ENCODE results near the gene SLC38A3. TPM values are rescaled to one million over a fixed set of nuclear protein-coding genes. Genes with fewer than 3 reads are reported as not detected.

SLC38A3 gene
- total RNA-seq = not detected

DNA sequence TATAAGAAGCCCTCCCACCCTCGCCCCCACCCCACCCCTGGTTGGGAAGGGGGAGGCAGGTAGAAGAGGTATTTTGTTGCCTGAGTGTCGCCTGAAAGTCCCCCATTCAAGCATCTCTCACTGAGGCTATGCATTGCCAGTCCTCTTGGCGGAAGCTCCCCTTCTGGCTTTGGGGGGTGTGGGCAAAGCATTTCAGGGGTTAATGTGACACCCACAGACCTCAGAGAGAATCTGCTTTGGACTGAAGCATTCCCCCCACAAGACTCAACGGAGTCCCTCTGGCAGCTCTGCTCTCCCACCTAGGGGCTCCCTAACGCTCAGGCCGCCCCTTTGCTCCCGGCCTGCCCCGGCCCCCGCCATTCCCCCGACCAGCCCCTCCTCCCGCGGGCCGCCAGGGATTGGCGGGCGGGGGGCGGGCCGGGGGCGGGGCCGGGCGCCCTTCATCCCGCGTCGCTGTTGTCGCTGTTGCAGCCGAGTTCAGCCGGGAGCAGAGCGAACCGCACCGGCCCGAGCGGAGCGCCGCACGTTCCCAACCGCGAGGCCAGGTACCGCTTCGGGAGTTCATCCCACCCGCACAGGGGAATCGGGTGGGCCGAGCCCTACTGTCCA, at the start of gene SLC38A3:
Gene SLC38A3, plus strand, starts transcription at position 468 of the 609 bp plus-strand sequence. CDS start 8,929 bp downstream, outside the sequence.

DNA sequence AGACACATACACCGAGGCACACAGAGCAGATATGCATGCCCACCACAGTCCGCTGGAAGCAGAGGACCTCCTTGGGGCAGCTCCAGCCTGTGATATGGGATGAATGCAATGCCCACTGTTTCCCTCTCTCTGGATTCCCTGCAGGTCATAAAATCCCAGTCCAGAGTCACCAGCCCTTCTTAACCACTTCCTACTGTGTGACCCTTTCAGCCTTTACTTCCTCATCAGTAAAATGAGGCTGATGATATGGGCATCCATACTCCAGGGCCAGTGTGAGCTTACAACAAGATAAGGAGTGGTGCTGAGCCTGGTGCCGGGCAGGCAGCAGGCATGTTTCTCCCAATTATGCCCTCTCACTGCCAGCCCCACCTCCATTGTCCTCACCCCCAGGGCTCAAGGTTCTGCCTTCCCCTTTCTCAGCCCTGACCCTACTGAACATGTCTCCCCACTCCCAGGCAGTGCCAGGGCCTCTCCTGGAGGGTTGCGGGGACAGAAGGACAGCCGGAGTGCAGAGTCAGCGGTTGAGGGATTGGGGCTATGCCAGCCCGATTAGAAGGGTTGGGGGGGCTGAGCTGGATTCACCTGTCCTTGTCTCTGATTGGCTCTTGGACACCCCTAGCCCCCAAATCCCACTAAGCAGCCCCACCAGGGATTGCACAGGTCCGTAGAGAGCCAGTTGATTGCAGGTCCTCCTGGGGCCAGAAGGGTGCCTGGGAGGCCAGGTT, 14.0 kb upstream of the SLC38A3 start, which contains the start of gene GNAT1:
Gene GNAT1, plus strand, starts transcription at position 675 of the 725 bp plus-strand sequence. CDS start 116 bp downstream, outside the sequence.

DNA sequence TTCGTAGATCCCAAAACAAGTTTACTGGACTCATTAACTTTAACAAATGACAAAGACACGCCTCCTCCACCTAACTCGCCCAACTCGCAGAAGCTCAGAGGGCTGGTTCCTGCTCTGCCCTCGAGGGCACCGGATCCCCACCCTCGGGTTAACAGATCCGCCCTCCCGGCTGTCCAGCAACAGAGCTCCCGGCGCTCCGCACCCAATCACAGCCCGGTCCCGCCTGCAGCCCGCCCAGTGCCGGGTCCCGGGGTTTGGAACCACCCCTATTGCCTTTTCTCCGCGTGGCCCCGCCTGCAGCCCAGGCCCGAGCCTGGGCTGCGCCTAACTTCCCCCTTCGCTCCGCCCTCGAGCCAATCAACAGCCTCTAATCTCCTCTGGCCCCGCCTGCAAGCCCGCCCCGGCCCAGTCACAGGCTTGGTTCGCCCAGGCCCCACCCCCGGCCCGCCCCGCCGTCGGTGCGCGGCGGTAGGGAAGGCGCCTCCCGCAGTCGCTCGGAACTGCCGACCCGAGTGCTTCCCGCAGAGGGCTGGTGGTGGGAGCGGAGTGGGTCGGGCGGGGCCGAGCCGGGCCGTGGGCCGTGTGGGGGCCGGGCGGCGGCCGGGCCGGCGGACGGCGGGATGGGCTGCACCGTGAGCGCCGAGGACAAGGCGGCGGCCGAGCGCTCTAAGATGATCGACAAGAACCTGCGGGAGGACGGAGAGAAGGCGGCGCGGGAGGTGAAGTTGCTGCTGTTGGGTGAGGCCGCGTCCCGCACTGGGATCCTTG, 30.8 kb downstream of the SLC38A3 start, which contains the start of gene GNAI2:
Gene GNAI2, plus strand, starts transcription at position 489 of the 768 bp plus-strand sequence. Its CDS starts 132 bp downstream, at position 621.

DNA sequence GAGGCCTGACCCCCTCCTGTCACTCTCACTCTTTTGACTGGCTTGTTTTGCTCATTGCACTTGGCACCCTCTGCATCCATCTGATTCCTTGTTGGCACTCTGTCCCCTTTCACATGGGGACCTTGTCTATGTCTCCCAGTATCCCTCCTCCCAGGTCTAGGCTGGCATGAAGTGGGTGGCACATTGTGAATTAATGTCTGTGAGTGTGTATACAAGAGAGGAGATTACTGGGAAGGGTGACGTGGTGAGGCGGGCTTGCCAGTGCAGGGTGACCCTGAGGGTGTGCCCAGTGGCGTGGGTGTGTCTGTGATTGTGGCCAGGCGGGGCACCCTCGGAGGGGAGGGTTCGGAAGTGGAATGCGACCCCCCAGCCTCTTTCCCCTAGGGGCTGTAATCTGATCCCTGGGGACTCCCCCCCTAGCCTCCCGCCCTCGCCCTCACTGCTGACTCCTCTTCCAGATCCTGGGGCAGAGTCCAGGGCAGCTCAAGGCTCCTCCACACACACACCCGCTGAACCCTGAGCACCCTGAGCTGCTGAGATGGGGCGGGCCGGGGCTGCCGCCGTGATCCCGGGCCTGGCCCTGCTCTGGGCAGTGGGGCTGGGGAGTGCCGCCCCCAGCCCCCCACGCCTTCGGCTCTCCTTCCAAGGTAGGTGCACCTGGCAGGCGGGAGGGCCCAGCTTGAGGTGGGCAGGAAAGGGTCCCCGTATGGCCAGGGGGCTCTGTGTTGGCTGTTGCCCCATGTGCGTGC, 63.8 kb downstream of the SLC38A3 start, which contains the start of gene SEMA3B:
Gene SEMA3B, plus strand, starts transcription at position 445 of the 749 bp plus-strand sequence. Its CDS starts 94 bp downstream, at position 539.

Small RNA genes within 50 kb of the gene (microRNA-seq; reads per million reads assigned to microRNA genes)
- gene MIR566 (ENCODE audit: borderline microRNAs expressed, borderline replicate concordance) = not detected
- gene MIR5787 (ENCODE audit: borderline microRNAs expressed, borderline replicate concordance) = not detected

Other genes with a start within 250 kb of the SLC38A3 start
- 100 to 1,000 TPM; 204 to 206 TPM for gene RBM5, start 116.4 kb upstream of the SLC38A3 start, total RNA-seq
- not detected for gene SEMA3F, start 49.9 kb upstream of the SLC38A3 start, total RNA-seq
- gene GNAT1, start 13.7 kb upstream of the SLC38A3 start, total RNA-seq = not detected
- gene GNAI2, start 30.9 kb downstream of the SLC38A3 start, total RNA-seq = 100 to 1,000 TPM; 372 to 387 TPM
- under 1 TPM; 0.30 to 0.34 TPM for gene SEMA3B, start 63.9 kb downstream of the SLC38A3 start, total RNA-seq
- not detected for gene LSMEM2, start 73.8 kb downstream of the SLC38A3 start, total RNA-seq
- 10 to 100 TPM; 54.2 to 58.4 TPM for gene IFRD2, start 87.2 kb downstream of the SLC38A3 start, total RNA-seq
- 1 to 10 TPM; 6.3 to 7.0 TPM for gene HYAL3, start 94.1 kb downstream of the SLC38A3 start, total RNA-seq
- 10 to 100 TPM; 33.2 to 35.3 TPM for gene NAA80, start 94.1 kb downstream of the SLC38A3 start, total RNA-seq
- gene HYAL1, start 98.3 kb downstream of the SLC38A3 start, total RNA-seq = under 1 TPM; 0.24 to 0.40 TPM
- 1 to 10 TPM; 4.0 to 6.0 TPM for gene HYAL2, start 117.5 kb downstream of the SLC38A3 start, total RNA-seq
- 10 to 100 TPM; 15.5 TPM for gene TUSC2, start 123.0 kb downstream of the SLC38A3 start, total RNA-seq
- gene RASSF1, start 135.6 kb downstream of the SLC38A3 start, total RNA-seq = 100 to 1,000 TPM in 1 of 2 experiments, 10 to 100 TPM in 1; 96.2 to 102 TPM
- 1 to 10 TPM; 2.2 to 3.0 TPM for gene ZMYND10, start 140.5 kb downstream of the SLC38A3 start, total RNA-seq
- 10 to 100 TPM; 44.2 to 45.0 TPM for gene NPRL2, start 145.5 kb downstream of the SLC38A3 start, total RNA-seq
- gene CYB561D2, start 145.6 kb downstream of the SLC38A3 start, total RNA-seq = 10 to 100 TPM; 33.7 to 35.8 TPM
- gene TMEM115, start 154.2 kb downstream of the SLC38A3 start, total RNA-seq = 10 to 100 TPM; 19.0 to 19.8 TPM

Measured in activated naive CD4-positive, alpha-beta T cell treated with anti-CD3 and anti-CD28 coated beads, Interleukin-2, amount 10 ng/mL, durations not matched to agents 5 hours and 36 hours (primary cell).